Measurements from ENCODE around the gene GNAS-AS1. TPM values are rescaled to one million over a fixed set of nuclear protein-coding genes. Genes with fewer than 3 reads are reported as not detected.

GNAS-AS1 gene
- total and polyA plus RNA-seq, 2 experiments from 2014 or later, result 12.3 to 15.0 TPM

DNA sequence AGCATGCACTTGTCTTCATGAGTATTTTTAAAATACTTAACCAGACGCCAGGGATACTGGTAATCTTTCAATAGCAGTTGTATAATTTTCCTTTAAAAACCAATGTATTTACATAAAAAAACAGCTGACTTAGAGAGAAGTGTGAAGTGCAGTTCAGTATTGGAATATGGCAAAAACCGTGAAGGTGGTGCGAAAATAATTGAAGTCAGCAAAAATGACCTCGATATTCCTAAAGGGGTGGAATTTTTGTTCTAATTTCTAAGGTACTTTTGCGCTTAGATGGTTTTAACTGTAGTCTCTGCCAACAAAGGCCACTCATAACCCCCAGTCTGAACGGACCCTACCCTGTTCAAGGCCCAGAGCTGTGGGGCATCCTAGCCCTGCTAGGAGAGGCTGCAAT is 25.3 kb downstream of the GNAS-AS1 start:
- H3K27me3 Mint-ChIP-seq (ENCODE audit: insufficient read depth, low read depth, poor library complexity), result peaks cover 12% of the 10 kb centered on the region
- no peak overlapping the region for H3K4me3 ChIP-seq
- peaks cover 8% of the 10 kb centered on the region for H3K9me3 Mint-ChIP-seq
- H3K9me2 ChIP-seq (ENCODE audit: insufficient read depth), result 0 out of 2 replicates have a peak, but pooled peaks cover 9% of the 10 kb centered on the region
- peaks cover 6% of the 10 kb centered on the region for H3K36me3 ChIP-seq (ENCODE audit: insufficient read depth)
- no peak overlapping the region for H3K4me3 Mint-ChIP-seq
- TF ChIP-seq ZNF331 (CRISPR knock-in tag; IDR thresholded peaks at IDR 0.05; ENCODE audit: low read depth), result no peak
- no peak for TF ChIP-seq EZH2 (IDR thresholded peaks at IDR 0.05; ENCODE audit: low read depth, unreplicated experiment)
- TF ChIP-seq NANOG (IDR thresholded peaks at IDR 0.05; ENCODE audit: borderline replicate concordance), result no peak
- TF ChIP-seq, protein P1, sequence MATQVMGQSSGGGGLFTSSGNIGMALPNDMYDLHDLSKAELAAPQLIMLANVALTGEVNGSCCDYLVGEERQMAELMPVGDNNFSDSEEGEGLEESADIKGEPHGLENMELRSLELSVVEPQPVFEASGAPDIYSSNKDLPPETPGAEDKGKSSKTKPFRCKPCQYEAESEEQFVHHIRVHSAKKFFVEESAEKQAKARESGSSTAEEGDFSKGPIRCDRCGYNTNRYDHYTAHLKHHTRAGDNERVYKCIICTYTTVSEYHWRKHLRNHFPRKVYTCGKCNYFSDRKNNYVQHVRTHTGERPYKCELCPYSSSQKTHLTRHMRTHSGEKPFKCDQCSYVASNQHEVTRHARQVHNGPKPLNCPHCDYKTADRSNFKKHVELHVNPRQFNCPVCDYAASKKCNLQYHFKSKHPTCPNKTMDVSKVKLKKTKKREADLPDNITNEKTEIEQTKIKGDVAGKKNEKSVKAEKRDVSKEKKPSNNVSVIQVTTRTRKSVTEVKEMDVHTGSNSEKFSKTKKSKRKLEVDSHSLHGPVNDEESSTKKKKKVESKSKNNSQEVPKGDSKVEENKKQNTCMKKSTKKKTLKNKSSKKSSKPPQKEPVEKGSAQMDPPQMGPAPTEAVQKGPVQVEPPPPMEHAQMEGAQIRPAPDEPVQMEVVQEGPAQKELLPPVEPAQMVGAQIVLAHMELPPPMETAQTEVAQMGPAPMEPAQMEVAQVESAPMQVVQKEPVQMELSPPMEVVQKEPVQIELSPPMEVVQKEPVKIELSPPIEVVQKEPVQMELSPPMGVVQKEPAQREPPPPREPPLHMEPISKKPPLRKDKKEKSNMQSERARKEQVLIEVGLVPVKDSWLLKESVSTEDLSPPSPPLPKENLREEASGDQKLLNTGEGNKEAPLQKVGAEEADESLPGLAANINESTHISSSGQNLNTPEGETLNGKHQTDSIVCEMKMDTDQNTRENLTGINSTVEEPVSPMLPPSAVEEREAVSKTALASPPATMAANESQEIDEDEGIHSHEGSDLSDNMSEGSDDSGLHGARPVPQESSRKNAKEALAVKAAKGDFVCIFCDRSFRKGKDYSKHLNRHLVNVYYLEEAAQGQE (IDR thresholded peaks at IDR 0.05; ENCODE audit: unreplicated experiment), result no peak
- TF ChIP-seq CREB1 (CRISPR knock-in tag; IDR thresholded peaks at IDR 0.05; ENCODE audit: low read depth), result no peak
- no peak for TF ChIP-seq STAT1 (IDR thresholded peaks at IDR 0.05; ENCODE audit: unreplicated experiment)
- TF ChIP-seq, protein P2, sequence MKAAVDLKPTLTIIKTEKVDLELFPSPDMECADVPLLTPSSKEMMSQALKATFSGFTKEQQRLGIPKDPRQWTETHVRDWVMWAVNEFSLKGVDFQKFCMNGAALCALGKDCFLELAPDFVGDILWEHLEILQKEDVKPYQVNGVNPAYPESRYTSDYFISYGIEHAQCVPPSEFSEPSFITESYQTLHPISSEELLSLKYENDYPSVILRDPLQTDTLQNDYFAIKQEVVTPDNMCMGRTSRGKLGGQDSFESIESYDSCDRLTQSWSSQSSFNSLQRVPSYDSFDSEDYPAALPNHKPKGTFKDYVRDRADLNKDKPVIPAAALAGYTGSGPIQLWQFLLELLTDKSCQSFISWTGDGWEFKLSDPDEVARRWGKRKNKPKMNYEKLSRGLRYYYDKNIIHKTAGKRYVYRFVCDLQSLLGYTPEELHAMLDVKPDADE (IDR thresholded peaks at IDR 0.05), result no peak
- no peak for TF ChIP-seq ZNF114 (CRISPR knock-in tag; IDR thresholded peaks at IDR 0.05)
- TF ChIP-seq, protein P3, sequence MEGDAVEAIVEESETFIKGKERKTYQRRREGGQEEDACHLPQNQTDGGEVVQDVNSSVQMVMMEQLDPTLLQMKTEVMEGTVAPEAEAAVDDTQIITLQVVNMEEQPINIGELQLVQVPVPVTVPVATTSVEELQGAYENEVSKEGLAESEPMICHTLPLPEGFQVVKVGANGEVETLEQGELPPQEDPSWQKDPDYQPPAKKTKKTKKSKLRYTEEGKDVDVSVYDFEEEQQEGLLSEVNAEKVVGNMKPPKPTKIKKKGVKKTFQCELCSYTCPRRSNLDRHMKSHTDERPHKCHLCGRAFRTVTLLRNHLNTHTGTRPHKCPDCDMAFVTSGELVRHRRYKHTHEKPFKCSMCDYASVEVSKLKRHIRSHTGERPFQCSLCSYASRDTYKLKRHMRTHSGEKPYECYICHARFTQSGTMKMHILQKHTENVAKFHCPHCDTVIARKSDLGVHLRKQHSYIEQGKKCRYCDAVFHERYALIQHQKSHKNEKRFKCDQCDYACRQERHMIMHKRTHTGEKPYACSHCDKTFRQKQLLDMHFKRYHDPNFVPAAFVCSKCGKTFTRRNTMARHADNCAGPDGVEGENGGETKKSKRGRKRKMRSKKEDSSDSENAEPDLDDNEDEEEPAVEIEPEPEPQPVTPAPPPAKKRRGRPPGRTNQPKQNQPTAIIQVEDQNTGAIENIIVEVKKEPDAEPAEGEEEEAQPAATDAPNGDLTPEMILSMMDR (conservative IDR thresholded peaks at IDR 0.05; ENCODE audit: low read depth in 2 of 2), result no peak
- TF ChIP-seq POLR2AphosphoS5 (IDR thresholded peaks at IDR 0.05; ENCODE audit: low read depth), result no peak
- TF ChIP-seq, protein P4, sequence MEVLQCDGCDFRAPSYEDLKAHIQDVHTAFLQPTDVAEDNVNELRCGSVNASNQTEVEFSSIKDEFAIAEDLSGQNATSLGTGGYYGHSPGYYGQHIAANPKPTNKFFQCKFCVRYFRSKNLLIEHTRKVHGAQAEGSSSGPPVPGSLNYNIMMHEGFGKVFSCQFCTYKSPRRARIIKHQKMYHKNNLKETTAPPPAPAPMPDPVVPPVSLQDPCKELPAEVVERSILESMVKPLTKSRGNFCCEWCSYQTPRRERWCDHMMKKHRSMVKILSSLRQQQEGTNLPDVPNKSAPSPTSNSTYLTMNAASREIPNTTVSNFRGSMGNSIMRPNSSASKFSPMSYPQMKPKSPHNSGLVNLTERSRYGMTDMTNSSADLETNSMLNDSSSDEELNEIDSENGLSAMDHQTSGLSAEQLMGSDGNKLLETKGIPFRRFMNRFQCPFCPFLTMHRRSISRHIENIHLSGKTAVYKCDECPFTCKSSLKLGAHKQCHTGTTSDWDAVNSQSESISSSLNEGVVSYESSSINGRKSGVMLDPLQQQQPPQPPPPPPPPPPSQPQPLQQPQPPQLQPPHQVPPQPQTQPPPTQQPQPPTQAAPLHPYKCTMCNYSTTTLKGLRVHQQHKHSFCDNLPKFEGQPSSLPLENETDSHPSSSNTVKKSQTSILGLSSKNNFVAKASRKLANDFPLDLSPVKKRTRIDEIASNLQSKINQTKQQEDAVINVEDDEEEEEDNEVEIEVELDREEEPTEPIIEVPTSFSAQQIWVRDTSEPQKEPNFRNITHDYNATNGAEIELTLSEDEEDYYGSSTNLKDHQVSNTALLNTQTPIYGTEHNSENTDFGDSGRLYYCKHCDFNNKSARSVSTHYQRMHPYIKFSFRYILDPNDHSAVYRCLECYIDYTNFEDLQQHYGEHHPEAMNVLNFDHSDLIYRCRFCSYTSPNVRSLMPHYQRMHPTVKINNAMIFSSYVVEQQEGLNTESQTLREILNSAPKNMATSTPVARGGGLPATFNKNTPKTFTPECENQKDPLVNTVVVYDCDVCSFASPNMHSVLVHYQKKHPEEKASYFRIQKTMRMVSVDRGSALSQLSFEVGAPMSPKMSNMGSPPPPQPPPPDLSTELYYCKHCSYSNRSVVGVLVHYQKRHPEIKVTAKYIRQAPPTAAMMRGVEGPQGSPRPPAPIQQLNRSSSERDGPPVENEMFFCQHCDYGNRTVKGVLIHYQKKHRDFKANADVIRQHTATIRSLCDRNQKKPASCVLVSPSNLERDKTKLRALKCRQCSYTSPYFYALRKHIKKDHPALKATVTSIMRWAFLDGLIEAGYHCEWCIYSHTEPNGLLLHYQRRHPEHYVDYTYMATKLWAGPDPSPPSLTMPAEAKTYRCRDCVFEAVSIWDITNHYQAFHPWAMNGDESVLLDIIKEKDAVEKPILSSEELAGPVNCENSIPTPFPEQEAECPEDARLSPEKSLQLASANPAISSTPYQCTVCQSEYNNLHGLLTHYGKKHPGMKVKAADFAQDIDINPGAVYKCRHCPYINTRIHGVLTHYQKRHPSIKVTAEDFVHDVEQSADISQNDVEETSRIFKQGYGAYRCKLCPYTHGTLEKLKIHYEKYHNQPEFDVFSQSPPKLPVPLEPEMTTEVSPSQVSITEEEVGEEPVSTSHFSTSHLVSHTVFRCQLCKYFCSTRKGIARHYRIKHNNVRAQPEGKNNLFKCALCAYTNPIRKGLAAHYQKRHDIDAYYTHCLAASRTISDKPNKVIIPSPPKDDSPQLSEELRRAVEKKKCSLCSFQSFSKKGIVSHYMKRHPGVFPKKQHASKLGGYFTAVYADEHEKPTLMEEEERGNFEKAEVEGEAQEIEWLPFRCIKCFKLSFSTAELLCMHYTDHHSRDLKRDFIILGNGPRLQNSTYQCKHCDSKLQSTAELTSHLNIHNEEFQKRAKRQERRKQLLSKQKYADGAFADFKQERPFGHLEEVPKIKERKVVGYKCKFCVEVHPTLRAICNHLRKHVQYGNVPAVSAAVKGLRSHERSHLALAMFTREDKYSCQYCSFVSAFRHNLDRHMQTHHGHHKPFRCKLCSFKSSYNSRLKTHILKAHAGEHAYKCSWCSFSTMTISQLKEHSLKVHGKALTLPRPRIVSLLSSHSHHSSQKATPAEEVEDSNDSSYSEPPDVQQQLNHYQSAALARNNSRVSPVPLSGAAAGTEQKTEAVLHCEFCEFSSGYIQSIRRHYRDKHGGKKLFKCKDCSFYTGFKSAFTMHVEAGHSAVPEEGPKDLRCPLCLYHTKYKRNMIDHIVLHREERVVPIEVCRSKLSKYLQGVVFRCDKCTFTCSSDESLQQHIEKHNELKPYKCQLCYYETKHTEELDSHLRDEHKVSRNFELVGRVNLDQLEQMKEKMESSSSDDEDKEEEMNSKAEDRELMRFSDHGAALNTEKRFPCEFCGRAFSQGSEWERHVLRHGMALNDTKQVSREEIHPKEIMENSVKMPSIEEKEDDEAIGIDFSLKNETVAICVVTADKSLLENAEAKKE (CRISPR knock-in tag; IDR thresholded peaks at IDR 0.05), result no peak
- no peak for TF ChIP-seq EZH2phosphoT487 (IDR thresholded peaks at IDR 0.05; ENCODE audit: unreplicated experiment)
- TF ChIP-seq JUNB (IDR thresholded peaks at IDR 0.05; ENCODE audit: unreplicated experiment), result no peak
- H3K4me1 ChIP-seq (ENCODE audit: insufficient read depth), result peaks cover 3% of the 10 kb centered on the region; the same call in 1 of the 2 replicates
- no peak for ATAC-seq
- H3K4me2 ChIP-seq, result no peak overlapping the region
- peaks cover 10% of the 10 kb centered on the region for H3K4me1 Mint-ChIP-seq
- no peaks in the 10 kb centered on the region for H3F3A ChIP-seq (replicated peaks; ENCODE audit: low read depth)
- no peak overlapping the region for H3K27ac ChIP-seq (ENCODE audit: low read depth)
- no peak overlapping the region for H3K27ac Mint-ChIP-seq
- peaks cover 67% of the 10 kb centered on the region for H3K79me2 ChIP-seq (replicated peaks; ENCODE audit: insufficient read depth)
- H2AFZ ChIP-seq, result no peak overlapping the region
- no peak for DNase-seq (ENCODE audit: low spot score)
- no peaks in the 10 kb centered on the region for H3K27me3 ChIP-seq (ENCODE audit: insufficient read depth)
- peaks cover 22% of the 10 kb centered on the region for H4K20me1 ChIP-seq (replicated peaks; ENCODE audit: insufficient read depth)
- peaks cover 78% of the 10 kb centered on the region for H3K36me3 Mint-ChIP-seq (ENCODE audit: low read depth)
